Ishikawa (cell line): ENCODE results near the gene SMO.

ENCODE experiments used
- MAX ChIP-seq: IDR thresholded peaks from 2 replicates; pipeline ENCODE4 v1.6.1; 2012
- TAF1 ChIP-seq: IDR thresholded peaks from 2 replicates; pipeline ENCODE4 v1.6.1; 2012; ENCODE audit warnings: low read depth, mild to moderate bottlenecking
- ZBTB7A ChIP-seq: IDR thresholded peaks from 2 replicates; pipeline ENCODE4 v1.6.1; 2012; ENCODE audit warnings: low read depth

DNA sequence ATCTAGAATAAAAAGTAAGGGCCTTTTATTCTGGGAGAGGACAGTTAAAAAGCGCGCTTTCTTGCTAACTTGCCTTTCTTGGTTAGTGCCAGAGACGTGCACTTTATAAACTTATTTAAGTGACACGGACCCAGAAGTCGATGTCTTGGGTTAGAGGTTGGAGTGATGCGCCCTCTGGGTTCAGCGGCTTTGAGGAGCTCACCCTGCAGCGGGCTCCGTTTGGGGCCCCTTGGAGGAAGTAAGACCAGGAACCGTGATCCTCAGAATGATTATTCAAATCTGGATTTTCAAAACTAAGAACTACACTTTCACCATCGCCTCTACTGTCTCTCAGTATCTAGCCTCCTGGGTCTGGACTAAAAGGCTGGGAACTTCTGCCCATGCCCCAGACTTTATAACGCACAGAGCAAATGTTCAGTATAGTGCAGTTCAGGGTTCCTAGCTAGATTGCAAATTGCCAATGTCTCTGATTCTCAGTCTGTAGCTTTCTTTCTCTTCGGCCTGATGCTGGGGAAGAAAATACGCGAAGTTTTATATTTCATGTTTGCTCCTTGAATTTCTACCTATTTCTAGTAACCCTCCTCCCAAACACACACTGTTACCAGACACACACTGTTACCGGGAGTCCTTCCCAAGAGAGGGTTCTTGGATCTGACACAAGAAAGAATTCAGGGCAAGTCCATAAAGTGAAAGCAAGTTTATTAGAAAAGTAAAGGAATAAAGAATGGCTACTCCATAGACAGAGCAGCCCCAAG lies 18.6 kb upstream of the SMO start:
- TF ChIP-seq TAF1 (no peak), ZBTB7A (no peak), MAX (no peak)
